Kidney (tissue), 14 donors: ENCODE data around the gene SLC1A2. TPM values are rescaled to one million over a fixed set of nuclear protein-coding genes. Genes with fewer than 3 reads are reported as not detected.

Experiments
- DNase-seq, 5 donors: peaks; one replicate each; pipeline ENCODE4 v3.0.0-alpha.2; 2013 to 2020
- FAIRE-seq: peaks from 2 replicates; lab custom pipeline; 2012; peaks lifted over from hg19 to GRCh38; lab: Jason Lieb, UNC
- H3K27ac ChIP-seq, 2 donors: one replicate each; pipeline ENCODE4 v1.7.0; 2013; ENCODE audit warnings: low read depth in 2 of 2, low read length in 2 of 2, inconsistent platforms in 1 of 2
- H3K27me3 ChIP-seq: one replicate; pipeline ENCODE4 v1.7.1; 2013; ENCODE audit warnings: low read length, inconsistent platforms; ENCODE audit not compliant: control insufficient read depth, insufficient read depth
- H3K36me3 ChIP-seq, 3 donors: one replicate each; pipeline versions ENCODE4 v1.7.0 to v1.7.1; 2013; ENCODE audit warnings: low read length in 3 of 3, control low read depth in 1 of 3, inconsistent platforms in 1 of 3; ENCODE audit not compliant: insufficient read depth in 3 of 3, control insufficient read depth in 2 of 3
- H3K4me1 ChIP-seq, 3 donors: one replicate each; pipeline versions ENCODE4 v1.7.0 to v1.7.1; 2013; ENCODE audit warnings: low read length in 3 of 3, inconsistent platforms in 1 of 3, low read depth in 1 of 3; ENCODE audit not compliant: control insufficient read depth in 2 of 3, insufficient read depth in 2 of 3
- H3K4me3 ChIP-seq, 3 donors: one replicate each; pipeline versions ENCODE4 v1.7.0 to v1.8.1; 2013; ENCODE audit warnings: low read length in 3 of 3, control low read depth in 1 of 3, inconsistent platforms in 1 of 3
- H3K9ac ChIP-seq, 3 donors: one replicate each; pipeline versions ENCODE4 v1.7.0 to v1.7.1; 2013; ENCODE audit warnings: low read length in 3 of 3, control low read depth in 1 of 3, inconsistent platforms in 1 of 3
- H3K9me3 ChIP-seq, 3 donors: one replicate each; pipeline versions ENCODE4 v1.7.0 to v1.7.1; 2013; ENCODE audit warnings: low read length in 3 of 3, control low read depth in 1 of 3, inconsistent platforms in 1 of 3; ENCODE audit not compliant: control insufficient read depth in 2 of 3, insufficient read depth in 1 of 3
- CTCF ChIP-seq: IDR thresholded peaks from 3 replicates; pipeline ENCODE4 v1.5.1; 2012; ENCODE audit warnings: mild to moderate bottlenecking, moderate library complexity, borderline replicate concordance; ENCODE audit not compliant: insufficient read depth; ENCODE audit errors: extremely low read depth
- intact Hi-C: fragments of 100-400 bp; cut with DNase I; formaldehyde crosslinking; loops from one replicate; pipeline ENCODE4 v1.11.1; 2022
- polyA plus RNA-seq: library from polyadenylated mRNA; stranded (reverse); fragments of 350-450 nt; fragmentation: Illumina TruSeq; extraction: RNeasy Lipid Tissue Mini Kit (QIAGEN cat#74804); gene quantifications from one replicate; pipeline ENCODE4 v1.2.3, GENCODE V29; 2014; ENCODE audit warnings: low read depth, low replicate concordance; ENCODE audit not compliant: insufficient read depth
- total RNA-seq: library from RNA; stranded (reverse); fragmentation: NEBNext Ultra II Directional; extraction: Animal tissue kit (Norgen Biotek cat#: 25700); gene quantifications from one replicate; pipeline ENCODE4 v1.2.1, GENCODE V29; 2021
- donor health status: control.
- donor health status: control.
- donor health status: control.
- donor health status: control.
- donor health status: control.
- donor health status: DM: yes; HTN: yes; CAD: no.
- donor health status: Normal renal cell carcinoma (clear cell type).

Gene SLC1A2
- total and polyA plus RNA-seq, 2 donors from 2014 or later: 0.11 to 0.28 TPM

- Histone ChIP-seq H3K4me3 (no peak overlapping the region), H3K9me3 (no peaks in the 10 kb centered on the region), H3K36me3 (no peaks in the 10 kb centered on the region), H3K27me3 (no peaks in the 10 kb centered on the region), H3K4me1 (no peaks in the 10 kb centered on the region), H3K27ac (no peak overlapping the region), H3K9ac (no peak overlapping the region)
- no peak for TF ChIP-seq CTCF
- FAIRE-seq: no peak
- intact Hi-C loops: no loop called here
- DNase-seq: no peak
Observed at GRCh38 chr11:35231076-35231860, 188.1 kb downstream of the SLC1A2 start.

- H3K9me3 ChIP-seq: no peaks in the 10 kb centered on the region
- H3K4me1 ChIP-seq: no peaks in the 10 kb centered on the region
- TF ChIP-seq CTCF: no peak
- no peaks in the 10 kb centered on the region for H3K36me3 ChIP-seq
- H3K9ac ChIP-seq: no peak overlapping the region
- H3K27me3 ChIP-seq: no peaks in the 10 kb centered on the region
- no peak for DNase-seq
- no peak for FAIRE-seq
- intact Hi-C loops: no loop called here
- H3K27ac ChIP-seq: no peak overlapping the region
- no peak overlapping the region for H3K4me3 ChIP-seq
Observed at GRCh38 chr11:35230388-35230787, 189.0 kb downstream of the SLC1A2 start.

DNA sequence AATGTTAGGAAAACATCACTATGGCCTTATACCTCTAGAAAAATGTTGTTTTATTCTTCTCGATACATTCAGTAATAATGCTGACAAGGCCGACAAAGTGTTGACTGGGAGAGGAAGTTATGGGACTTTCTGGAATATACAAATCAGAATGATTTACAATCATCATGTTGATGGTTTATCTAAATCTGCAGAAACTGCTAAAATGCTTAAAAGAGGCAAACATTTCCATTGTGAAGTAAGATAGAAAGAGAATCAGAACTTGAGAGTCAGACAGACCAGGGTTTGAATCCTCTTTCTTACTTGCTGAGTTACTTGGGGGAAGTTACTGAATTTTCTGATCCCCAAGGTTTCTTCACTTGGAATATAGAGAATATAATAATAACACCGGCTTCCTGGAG, 191.0 kb downstream of the SLC1A2 start:
- H3K4me1 ChIP-seq: no peaks in the 10 kb centered on the region
- TF ChIP-seq CTCF: no peak
- H3K9me3 ChIP-seq: no peaks in the 10 kb centered on the region
- intact Hi-C loops: no loop called here
- no peak overlapping the region for H3K27ac ChIP-seq
- H3K27me3 ChIP-seq: no peaks in the 10 kb centered on the region
- H3K36me3 ChIP-seq: no peaks in the 10 kb centered on the region
- FAIRE-seq (no peak), DNase-seq (no peak)
- no peak overlapping the region for H3K9ac ChIP-seq
- H3K4me3 ChIP-seq: no peak overlapping the region
